T-helper 1 cell treated with Interleukin-12 subunit alpha and Interleukin-12 subunit beta and Interleukin-4 antibody, amounts not matched to agents 30 μg/mL and 1 μg/mL, for 36 hours (primary cell): ENCODE data around the gene C14orf180.

Source experiments
- H3K27ac Mint-ChIP-seq: one replicate; pipeline ENCODE4 v1.8.0; 2021; ENCODE audit warnings: mild to moderate bottlenecking, mixed read lengths
- H3K27me3 Mint-ChIP-seq: one replicate; pipeline ENCODE4 v1.8.0; 2021; ENCODE audit warnings: low read depth, mixed read lengths
- H3K36me3 Mint-ChIP-seq: one replicate; pipeline ENCODE4 v1.8.0; 2021; ENCODE audit warnings: low read depth, mixed read lengths
- H3K4me1 Mint-ChIP-seq: one replicate; pipeline ENCODE4 v1.8.0; 2021; ENCODE audit warnings: low read depth, mixed read lengths
- H3K4me3 Mint-ChIP-seq: one replicate; pipeline ENCODE4 v1.8.0; 2021; ENCODE audit warnings: mild to moderate bottlenecking, moderate library complexity, mixed read lengths
- H3K9me3 Mint-ChIP-seq: one replicate; pipeline ENCODE4 v1.8.0; 2021; ENCODE audit warnings: mixed read lengths

C14orf180 gene

GRCh38 chr14:104563191-104563741, 16.3 kb upstream of the C14orf180 start:
- H3K36me3 Mint-ChIP-seq = no peaks in the 10 kb centered on the region
- H3K4me1 Mint-ChIP-seq = peaks cover 2% of the 10 kb centered on the region
- no peaks in the 10 kb centered on the region for H3K27me3 Mint-ChIP-seq
- no peak overlapping the region for H3K27ac Mint-ChIP-seq
- no peak overlapping the region for H3K4me3 Mint-ChIP-seq
- H3K9me3 Mint-ChIP-seq = no peaks in the 10 kb centered on the region

GRCh38 chr14:104563742-104564615, 15.6 kb upstream of the C14orf180 start:
- peaks cover 2% of the 10 kb centered on the region for H3K4me1 Mint-ChIP-seq
- H3K9me3 Mint-ChIP-seq = no peaks in the 10 kb centered on the region
- H3K36me3 Mint-ChIP-seq = no peaks in the 10 kb centered on the region
- H3K4me3 Mint-ChIP-seq = no peak overlapping the region
- H3K27ac Mint-ChIP-seq = no peak overlapping the region
- no peaks in the 10 kb centered on the region for H3K27me3 Mint-ChIP-seq

- Mint-ChIP-seq H3K36me3 (no peaks in the 10 kb centered on the region), H3K27ac (no peak overlapping the region), H3K4me3 (no peak overlapping the region), H3K27me3 (no peaks in the 10 kb centered on the region), H3K9me3 (no peaks in the 10 kb centered on the region), H3K4me1 (peaks cover 2% of the 10 kb centered on the region)
Measured at GRCh38 chr14:104564744-104565679, 14.6 kb upstream of the C14orf180 start.

- no peaks in the 10 kb centered on the region for H3K9me3 Mint-ChIP-seq
- H3K36me3 Mint-ChIP-seq = no peaks in the 10 kb centered on the region
- H3K4me3 Mint-ChIP-seq = no peak overlapping the region
- no peaks in the 10 kb centered on the region for H3K27me3 Mint-ChIP-seq
- H3K27ac Mint-ChIP-seq = no peak overlapping the region
- peaks cover 2% of the 10 kb centered on the region for H3K4me1 Mint-ChIP-seq
Measured at GRCh38 chr14:104567141-104567956, 12.2 kb upstream of the C14orf180 start.

GRCh38 chr14:104567957-104568225, 11.7 kb upstream of the C14orf180 start:
- Mint-ChIP-seq H3K4me3 (no peak overlapping the region), H3K27me3 (no peaks in the 10 kb centered on the region), H3K27ac (no peak overlapping the region), H3K36me3 (no peaks in the 10 kb centered on the region), H3K9me3 (no peaks in the 10 kb centered on the region), H3K4me1 (peaks cover 2% of the 10 kb centered on the region)

GRCh38 chr14:104568620-104569019, 10.9 kb upstream of the C14orf180 start:
- Mint-ChIP-seq H3K27ac (no peak overlapping the region), H3K4me1 (peaks cover 2% of the 10 kb centered on the region), H3K4me3 (no peak overlapping the region), H3K36me3 (no peaks in the 10 kb centered on the region), H3K9me3 (no peaks in the 10 kb centered on the region), H3K27me3 (no peaks in the 10 kb centered on the region)

GRCh38 chr14:104569435-104569834, 10.1 kb upstream of the C14orf180 start:
- H3K4me3 Mint-ChIP-seq = no peak overlapping the region
- H3K27ac Mint-ChIP-seq = no peak overlapping the region
- H3K9me3 Mint-ChIP-seq = no peaks in the 10 kb centered on the region
- no peaks in the 10 kb centered on the region for H3K4me1 Mint-ChIP-seq
- H3K36me3 Mint-ChIP-seq = no peaks in the 10 kb centered on the region
- H3K27me3 Mint-ChIP-seq = no peaks in the 10 kb centered on the region

- H3K36me3 Mint-ChIP-seq = no peaks in the 10 kb centered on the region
- H3K27ac Mint-ChIP-seq = no peak overlapping the region
- no peaks in the 10 kb centered on the region for H3K4me1 Mint-ChIP-seq
- no peaks in the 10 kb centered on the region for H3K9me3 Mint-ChIP-seq
- H3K27me3 Mint-ChIP-seq = no peaks in the 10 kb centered on the region
- no peak overlapping the region for H3K4me3 Mint-ChIP-seq
Measured at GRCh38 chr14:104571246-104571645, 8.3 kb upstream of the C14orf180 start.

- H3K4me1 Mint-ChIP-seq = no peaks in the 10 kb centered on the region
- no peaks in the 10 kb centered on the region for H3K27me3 Mint-ChIP-seq
- H3K36me3 Mint-ChIP-seq = no peaks in the 10 kb centered on the region
- H3K9me3 Mint-ChIP-seq = no peaks in the 10 kb centered on the region
- H3K27ac Mint-ChIP-seq = no peak overlapping the region
- no peak overlapping the region for H3K4me3 Mint-ChIP-seq
Measured at GRCh38 chr14:104572024-104572626, 7.4 kb upstream of the C14orf180 start.

- Mint-ChIP-seq H3K27me3 (no peaks in the 10 kb centered on the region), H3K36me3 (no peaks in the 10 kb centered on the region), H3K4me1 (no peaks in the 10 kb centered on the region), H3K9me3 (no peaks in the 10 kb centered on the region), H3K27ac (no peak overlapping the region), H3K4me3 (no peak overlapping the region)
Measured at GRCh38 chr14:104572668-104573067, 6.9 kb upstream of the C14orf180 start.

GRCh38 chr14:104573930-104574329, 5.6 kb upstream of the C14orf180 start:
- H3K4me3 Mint-ChIP-seq = no peak overlapping the region
- no peaks in the 10 kb centered on the region for H3K9me3 Mint-ChIP-seq
- no peak overlapping the region for H3K27ac Mint-ChIP-seq
- no peaks in the 10 kb centered on the region for H3K27me3 Mint-ChIP-seq
- no peaks in the 10 kb centered on the region for H3K4me1 Mint-ChIP-seq
- no peaks in the 10 kb centered on the region for H3K36me3 Mint-ChIP-seq

- Mint-ChIP-seq H3K36me3 (no peaks in the 10 kb centered on the region), H3K27ac (no peak overlapping the region), H3K4me3 (no peak overlapping the region), H3K27me3 (no peaks in the 10 kb centered on the region), H3K4me1 (no peaks in the 10 kb centered on the region), H3K9me3 (no peaks in the 10 kb centered on the region)
Measured at GRCh38 chr14:104574536-104574935, 5.0 kb upstream of the C14orf180 start.

GRCh38 chr14:104574978-104575583, 4.5 kb upstream of the C14orf180 start:
- Mint-ChIP-seq H3K4me3 (no peak overlapping the region), H3K27me3 (no peaks in the 10 kb centered on the region), H3K27ac (no peak overlapping the region), H3K4me1 (no peaks in the 10 kb centered on the region), H3K9me3 (no peaks in the 10 kb centered on the region), H3K36me3 (no peaks in the 10 kb centered on the region)
